ENCODE results near the gene LHPP. TPM values are rescaled to one million over a fixed set of nuclear protein-coding genes. Genes with fewer than 3 reads are reported as not detected.

The LHPP gene
- total RNA-seq, 6 donors from 2014 or later, result 12.0 to 21.4 (median 16.4) TPM

- peaks cover 0 to 3% (median 0%) of the 10 kb centered on the region in 4 donors for H3K4me1 ChIP-seq
- no peak for ATAC-seq (ENCODE audit: low FRiP score in 2 of 2)
Measured at GRCh38 chr10:124569623-124570470, 108.2 kb downstream of the LHPP start.

GRCh38 chr10:124570646-124571045, 109.0 kb downstream of the LHPP start:
- no peaks in the 10 kb centered on the region for H3K9me3 ChIP-seq
- 82 to 84% methylated on average over 9 of the region's 9 CpGs for WGBS, 2 donors
- DNase-seq, result no peak

More at GRCh38 chr10:124569623-124570470, 108.2 kb downstream of the LHPP start:
- no peaks in the 10 kb centered on the region for H3K36me3 ChIP-seq
- no peak overlapping the region for H3K4me3 ChIP-seq
- DNase-seq, result no peak
- H3K27me3 ChIP-seq, result no peaks in the 10 kb centered on the region
- no peak for TF ChIP-seq POLR2A (IDR thresholded peaks at IDR 0.05)
- TF ChIP-seq EP300 (IDR thresholded peaks at IDR 0.05), result no peak
- no peak for TF ChIP-seq POLR2AphosphoS5 (IDR thresholded peaks at IDR 0.05)
- no peak for TF ChIP-seq CTCF (IDR thresholded peaks at IDR 0.05)
- no peaks in the 10 kb centered on the region for H3K9me3 ChIP-seq
- 64 to 94% methylated on average over 10 of the region's 11 CpGs for WGBS, 2 donors
- no peak overlapping the region for H3K27ac ChIP-seq

GRCh38 chr10:124572751-124573150, 111.1 kb downstream of the LHPP start:
- TF ChIP-seq CTCF (IDR thresholded peaks at IDR 0.05), result no peak
- TF ChIP-seq EP300 (IDR thresholded peaks at IDR 0.05), result no peak
- TF ChIP-seq POLR2A (IDR thresholded peaks at IDR 0.05), result no peak
- no peak for TF ChIP-seq POLR2AphosphoS5 (IDR thresholded peaks at IDR 0.05)
- WGBS, 2 donors, result 84 to 87% methylated on average over 11 of the region's 11 CpGs
- H3K27me3 ChIP-seq, result no peaks in the 10 kb centered on the region
- H3K4me1 ChIP-seq, result no peaks in the 10 kb centered on the region
- ATAC-seq (ENCODE audit: low FRiP score in 2 of 2), result no peak
- H3K9me3 ChIP-seq, result no peaks in the 10 kb centered on the region
- no peak overlapping the region for H3K4me3 ChIP-seq
- H3K36me3 ChIP-seq, result no peaks in the 10 kb centered on the region
- no peak overlapping the region for H3K27ac ChIP-seq
- DNase-seq, result no peak

More at GRCh38 chr10:124570646-124571045, 109.0 kb downstream of the LHPP start:
- no peak for ATAC-seq (ENCODE audit: low FRiP score in 2 of 2)
- H3K4me1 ChIP-seq, result peaks cover 0 to 3% (median 0%) of the 10 kb centered on the region in 4 donors
- TF ChIP-seq POLR2A (IDR thresholded peaks at IDR 0.05), result no peak
- TF ChIP-seq EP300 (IDR thresholded peaks at IDR 0.05), result no peak
- TF ChIP-seq CTCF (IDR thresholded peaks at IDR 0.05), result no peak
- no peak for TF ChIP-seq POLR2AphosphoS5 (IDR thresholded peaks at IDR 0.05)
- no peaks in the 10 kb centered on the region for H3K36me3 ChIP-seq
- H3K27me3 ChIP-seq, result no peaks in the 10 kb centered on the region
- H3K27ac ChIP-seq, result no peak overlapping the region
- no peak overlapping the region for H3K4me3 ChIP-seq

- no peak for DNase-seq
- no peaks in the 10 kb centered on the region for H3K9me3 ChIP-seq
- H3K4me3 ChIP-seq, result no peak overlapping the region
- TF ChIP-seq POLR2A (IDR thresholded peaks at IDR 0.05), result no peak
- no peak for TF ChIP-seq EP300 (IDR thresholded peaks at IDR 0.05)
- TF ChIP-seq CTCF (IDR thresholded peaks at IDR 0.05), result no peak
- TF ChIP-seq POLR2AphosphoS5 (IDR thresholded peaks at IDR 0.05), result no peak
- ATAC-seq (ENCODE audit: low FRiP score in 2 of 2), result no peak
- H3K4me1 ChIP-seq, result no peaks in the 10 kb centered on the region
- no peak overlapping the region for H3K27ac ChIP-seq
- 87 to 88% methylated on average over 27 to 31 of the region's 31 CpGs for WGBS, 2 donors
- H3K36me3 ChIP-seq, result no peaks in the 10 kb centered on the region
- no peaks in the 10 kb centered on the region for H3K27me3 ChIP-seq
Measured at GRCh38 chr10:124573726-124574455, 112.3 kb downstream of the LHPP start.
